Glomerular visceral epithelial cell (primary cell): ENCODE data around the gene ZP2.

Source experiments
- DNase-seq: peaks from one replicate; pipeline ENCODE4 v3.0.0-alpha.2; 2016; ENCODE audit errors: extremely low spot score

The ZP2 gene

DNA sequence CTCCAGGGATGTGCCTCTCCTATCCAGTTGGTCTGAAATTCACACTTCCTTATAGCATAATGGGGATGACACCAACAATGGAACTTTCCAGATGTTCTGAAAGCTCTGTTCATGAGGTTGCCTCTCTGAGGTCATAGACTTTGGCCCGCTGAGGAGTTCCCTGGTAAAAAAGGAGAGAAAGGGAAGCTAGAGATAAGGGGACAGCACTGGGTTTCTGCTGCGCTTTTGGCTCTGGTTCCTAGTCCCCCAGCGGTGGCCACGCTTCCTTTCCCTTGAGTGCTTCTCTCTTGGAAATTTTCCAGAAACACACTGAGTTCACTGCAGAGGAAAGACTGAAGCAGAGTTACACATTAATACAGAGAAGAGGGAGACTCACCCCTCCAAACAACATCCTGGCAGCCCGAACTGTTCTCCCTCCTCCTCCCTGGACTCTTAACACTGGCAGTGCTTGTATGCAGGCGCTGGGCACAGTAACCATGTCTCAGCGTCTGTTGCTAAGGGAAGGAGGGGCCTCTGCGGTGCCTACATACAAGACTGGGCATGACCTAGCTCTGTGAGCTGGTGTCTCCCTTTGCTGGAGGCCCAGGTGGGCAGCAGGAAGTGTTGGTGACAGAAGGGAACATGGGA is 60.9 kb downstream of the ZP2 start, which contains the start of gene DNAH3:
Gene DNAH3, minus strand, starts transcription at position 472 of the 627 bp plus-strand sequence. CDS start 527 bp downstream, outside the sequence.
- DNase-seq: peak; percentile 76
